ENCODE data around the gene ABCA10. TPM values are rescaled to one million over a fixed set of nuclear protein-coding genes. Genes with fewer than 3 reads are reported as not detected.

The ABCA10 gene
- total and polyA plus RNA-seq, 2 experiments from 2014 or later = not detected

DNA sequence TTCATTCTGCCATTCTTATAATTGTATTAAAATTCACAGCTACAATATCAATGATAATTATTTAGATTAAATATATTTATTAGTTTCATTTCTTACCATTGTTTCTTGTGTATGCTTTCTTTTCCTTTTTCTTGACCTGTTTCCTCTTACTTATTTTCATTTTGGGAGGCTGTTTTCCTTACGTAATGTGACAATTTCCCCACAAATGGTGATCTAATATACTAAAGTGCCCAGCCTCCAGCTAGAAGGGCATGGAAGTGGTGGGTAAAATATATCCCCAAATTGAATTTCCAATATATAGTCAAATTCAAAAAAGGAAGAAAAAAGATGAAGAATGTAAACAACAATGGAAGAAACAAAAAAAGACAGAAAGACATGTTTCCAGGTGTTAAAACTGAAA is 85.5 kb downstream of the ABCA10 start (continued):
- TF ChIP-seq, protein P1, sequence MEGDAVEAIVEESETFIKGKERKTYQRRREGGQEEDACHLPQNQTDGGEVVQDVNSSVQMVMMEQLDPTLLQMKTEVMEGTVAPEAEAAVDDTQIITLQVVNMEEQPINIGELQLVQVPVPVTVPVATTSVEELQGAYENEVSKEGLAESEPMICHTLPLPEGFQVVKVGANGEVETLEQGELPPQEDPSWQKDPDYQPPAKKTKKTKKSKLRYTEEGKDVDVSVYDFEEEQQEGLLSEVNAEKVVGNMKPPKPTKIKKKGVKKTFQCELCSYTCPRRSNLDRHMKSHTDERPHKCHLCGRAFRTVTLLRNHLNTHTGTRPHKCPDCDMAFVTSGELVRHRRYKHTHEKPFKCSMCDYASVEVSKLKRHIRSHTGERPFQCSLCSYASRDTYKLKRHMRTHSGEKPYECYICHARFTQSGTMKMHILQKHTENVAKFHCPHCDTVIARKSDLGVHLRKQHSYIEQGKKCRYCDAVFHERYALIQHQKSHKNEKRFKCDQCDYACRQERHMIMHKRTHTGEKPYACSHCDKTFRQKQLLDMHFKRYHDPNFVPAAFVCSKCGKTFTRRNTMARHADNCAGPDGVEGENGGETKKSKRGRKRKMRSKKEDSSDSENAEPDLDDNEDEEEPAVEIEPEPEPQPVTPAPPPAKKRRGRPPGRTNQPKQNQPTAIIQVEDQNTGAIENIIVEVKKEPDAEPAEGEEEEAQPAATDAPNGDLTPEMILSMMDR (conservative IDR thresholded peaks at IDR 0.05; ENCODE audit: low read depth in 2 of 2) = no peak

DNA sequence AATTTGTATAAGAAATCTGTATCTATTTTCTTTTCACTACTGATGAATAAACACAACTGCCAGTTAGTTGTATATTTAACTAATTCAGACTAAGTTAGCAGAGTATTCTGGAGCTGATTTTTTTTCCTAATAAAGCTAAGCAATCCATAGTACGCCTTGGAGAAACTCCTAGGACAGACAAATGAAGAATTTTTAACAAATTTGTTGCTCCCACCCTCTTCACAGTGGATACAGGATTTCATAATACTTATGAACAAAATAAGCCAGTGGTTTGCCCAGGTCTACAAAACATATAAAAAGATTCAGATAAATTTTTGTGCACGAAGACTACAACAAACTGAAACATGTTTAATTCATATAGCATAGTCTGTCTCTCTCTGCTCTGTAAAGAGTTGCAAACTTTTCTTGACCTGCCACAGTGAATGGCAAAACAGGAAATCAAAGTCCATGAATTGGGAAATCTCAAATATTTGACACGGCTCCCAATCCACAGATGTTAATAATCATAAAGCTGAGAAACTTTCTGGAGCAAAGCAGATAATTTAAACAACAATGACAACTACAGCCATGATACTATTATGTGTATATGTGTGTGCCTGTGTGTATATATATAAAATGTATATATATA is 86.3 kb downstream of the ABCA10 start:
- H3K9me3 Mint-ChIP-seq = no peaks in the 10 kb centered on the region
- no peaks in the 10 kb centered on the region for H3K79me2 ChIP-seq (replicated peaks; ENCODE audit: insufficient read depth)
- H3K4me3 Mint-ChIP-seq = no peak overlapping the region
- no peaks in the 10 kb centered on the region for H3K27me3 ChIP-seq (ENCODE audit: insufficient read depth)
- no peaks in the 10 kb centered on the region for H3K36me3 ChIP-seq (ENCODE audit: insufficient read depth)
- no peaks in the 10 kb centered on the region for H3K27me3 Mint-ChIP-seq (ENCODE audit: insufficient read depth, low read depth, poor library complexity)
- ATAC-seq (no peak), DNase-seq (ENCODE audit: low spot score) (no peak)
- H3K27ac ChIP-seq (ENCODE audit: low read depth) = no peak overlapping the region
- no peak overlapping the region for H3K4me3 ChIP-seq
- no peaks in the 10 kb centered on the region for H3K4me1 ChIP-seq (ENCODE audit: insufficient read depth)
- no peaks in the 10 kb centered on the region for H4K20me1 ChIP-seq (replicated peaks; ENCODE audit: insufficient read depth)
- peak overlapping the region; percentile 34; the same call in 1 of the 2 replicates for H2AFZ ChIP-seq
- H3K9me2 ChIP-seq (ENCODE audit: insufficient read depth) = peaks cover 5% of the 10 kb centered on the region; the same call in 1 of the 2 replicates
- no peak overlapping the region for H3K27ac Mint-ChIP-seq
- H3K4me1 Mint-ChIP-seq = no peaks in the 10 kb centered on the region; the same call in 2 of the 3 replicates
- no peaks in the 10 kb centered on the region for H3F3A ChIP-seq (replicated peaks; ENCODE audit: low read depth)
- no peaks in the 10 kb centered on the region for H3K36me3 Mint-ChIP-seq (ENCODE audit: low read depth)
- H3K4me2 ChIP-seq = no peak overlapping the region
- TF ChIP-seq, protein P2, sequence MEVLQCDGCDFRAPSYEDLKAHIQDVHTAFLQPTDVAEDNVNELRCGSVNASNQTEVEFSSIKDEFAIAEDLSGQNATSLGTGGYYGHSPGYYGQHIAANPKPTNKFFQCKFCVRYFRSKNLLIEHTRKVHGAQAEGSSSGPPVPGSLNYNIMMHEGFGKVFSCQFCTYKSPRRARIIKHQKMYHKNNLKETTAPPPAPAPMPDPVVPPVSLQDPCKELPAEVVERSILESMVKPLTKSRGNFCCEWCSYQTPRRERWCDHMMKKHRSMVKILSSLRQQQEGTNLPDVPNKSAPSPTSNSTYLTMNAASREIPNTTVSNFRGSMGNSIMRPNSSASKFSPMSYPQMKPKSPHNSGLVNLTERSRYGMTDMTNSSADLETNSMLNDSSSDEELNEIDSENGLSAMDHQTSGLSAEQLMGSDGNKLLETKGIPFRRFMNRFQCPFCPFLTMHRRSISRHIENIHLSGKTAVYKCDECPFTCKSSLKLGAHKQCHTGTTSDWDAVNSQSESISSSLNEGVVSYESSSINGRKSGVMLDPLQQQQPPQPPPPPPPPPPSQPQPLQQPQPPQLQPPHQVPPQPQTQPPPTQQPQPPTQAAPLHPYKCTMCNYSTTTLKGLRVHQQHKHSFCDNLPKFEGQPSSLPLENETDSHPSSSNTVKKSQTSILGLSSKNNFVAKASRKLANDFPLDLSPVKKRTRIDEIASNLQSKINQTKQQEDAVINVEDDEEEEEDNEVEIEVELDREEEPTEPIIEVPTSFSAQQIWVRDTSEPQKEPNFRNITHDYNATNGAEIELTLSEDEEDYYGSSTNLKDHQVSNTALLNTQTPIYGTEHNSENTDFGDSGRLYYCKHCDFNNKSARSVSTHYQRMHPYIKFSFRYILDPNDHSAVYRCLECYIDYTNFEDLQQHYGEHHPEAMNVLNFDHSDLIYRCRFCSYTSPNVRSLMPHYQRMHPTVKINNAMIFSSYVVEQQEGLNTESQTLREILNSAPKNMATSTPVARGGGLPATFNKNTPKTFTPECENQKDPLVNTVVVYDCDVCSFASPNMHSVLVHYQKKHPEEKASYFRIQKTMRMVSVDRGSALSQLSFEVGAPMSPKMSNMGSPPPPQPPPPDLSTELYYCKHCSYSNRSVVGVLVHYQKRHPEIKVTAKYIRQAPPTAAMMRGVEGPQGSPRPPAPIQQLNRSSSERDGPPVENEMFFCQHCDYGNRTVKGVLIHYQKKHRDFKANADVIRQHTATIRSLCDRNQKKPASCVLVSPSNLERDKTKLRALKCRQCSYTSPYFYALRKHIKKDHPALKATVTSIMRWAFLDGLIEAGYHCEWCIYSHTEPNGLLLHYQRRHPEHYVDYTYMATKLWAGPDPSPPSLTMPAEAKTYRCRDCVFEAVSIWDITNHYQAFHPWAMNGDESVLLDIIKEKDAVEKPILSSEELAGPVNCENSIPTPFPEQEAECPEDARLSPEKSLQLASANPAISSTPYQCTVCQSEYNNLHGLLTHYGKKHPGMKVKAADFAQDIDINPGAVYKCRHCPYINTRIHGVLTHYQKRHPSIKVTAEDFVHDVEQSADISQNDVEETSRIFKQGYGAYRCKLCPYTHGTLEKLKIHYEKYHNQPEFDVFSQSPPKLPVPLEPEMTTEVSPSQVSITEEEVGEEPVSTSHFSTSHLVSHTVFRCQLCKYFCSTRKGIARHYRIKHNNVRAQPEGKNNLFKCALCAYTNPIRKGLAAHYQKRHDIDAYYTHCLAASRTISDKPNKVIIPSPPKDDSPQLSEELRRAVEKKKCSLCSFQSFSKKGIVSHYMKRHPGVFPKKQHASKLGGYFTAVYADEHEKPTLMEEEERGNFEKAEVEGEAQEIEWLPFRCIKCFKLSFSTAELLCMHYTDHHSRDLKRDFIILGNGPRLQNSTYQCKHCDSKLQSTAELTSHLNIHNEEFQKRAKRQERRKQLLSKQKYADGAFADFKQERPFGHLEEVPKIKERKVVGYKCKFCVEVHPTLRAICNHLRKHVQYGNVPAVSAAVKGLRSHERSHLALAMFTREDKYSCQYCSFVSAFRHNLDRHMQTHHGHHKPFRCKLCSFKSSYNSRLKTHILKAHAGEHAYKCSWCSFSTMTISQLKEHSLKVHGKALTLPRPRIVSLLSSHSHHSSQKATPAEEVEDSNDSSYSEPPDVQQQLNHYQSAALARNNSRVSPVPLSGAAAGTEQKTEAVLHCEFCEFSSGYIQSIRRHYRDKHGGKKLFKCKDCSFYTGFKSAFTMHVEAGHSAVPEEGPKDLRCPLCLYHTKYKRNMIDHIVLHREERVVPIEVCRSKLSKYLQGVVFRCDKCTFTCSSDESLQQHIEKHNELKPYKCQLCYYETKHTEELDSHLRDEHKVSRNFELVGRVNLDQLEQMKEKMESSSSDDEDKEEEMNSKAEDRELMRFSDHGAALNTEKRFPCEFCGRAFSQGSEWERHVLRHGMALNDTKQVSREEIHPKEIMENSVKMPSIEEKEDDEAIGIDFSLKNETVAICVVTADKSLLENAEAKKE (CRISPR knock-in tag; IDR thresholded peaks at IDR 0.05) = no peak
- TF ChIP-seq NANOG (IDR thresholded peaks at IDR 0.05; ENCODE audit: borderline replicate concordance) (no peak), ZNF114 (CRISPR knock-in tag; IDR thresholded peaks at IDR 0.05) (no peak), EZH2 (IDR thresholded peaks at IDR 0.05; ENCODE audit: low read depth, unreplicated experiment) (no peak), ZNF331 (CRISPR knock-in tag; IDR thresholded peaks at IDR 0.05; ENCODE audit: low read depth) (no peak), CREB1 (CRISPR knock-in tag; IDR thresholded peaks at IDR 0.05; ENCODE audit: low read depth) (no peak)
- TF ChIP-seq, protein P1 (conservative IDR thresholded peaks at IDR 0.05; ENCODE audit: low read depth in 2 of 2) = no peak
- TF ChIP-seq, protein P3, sequence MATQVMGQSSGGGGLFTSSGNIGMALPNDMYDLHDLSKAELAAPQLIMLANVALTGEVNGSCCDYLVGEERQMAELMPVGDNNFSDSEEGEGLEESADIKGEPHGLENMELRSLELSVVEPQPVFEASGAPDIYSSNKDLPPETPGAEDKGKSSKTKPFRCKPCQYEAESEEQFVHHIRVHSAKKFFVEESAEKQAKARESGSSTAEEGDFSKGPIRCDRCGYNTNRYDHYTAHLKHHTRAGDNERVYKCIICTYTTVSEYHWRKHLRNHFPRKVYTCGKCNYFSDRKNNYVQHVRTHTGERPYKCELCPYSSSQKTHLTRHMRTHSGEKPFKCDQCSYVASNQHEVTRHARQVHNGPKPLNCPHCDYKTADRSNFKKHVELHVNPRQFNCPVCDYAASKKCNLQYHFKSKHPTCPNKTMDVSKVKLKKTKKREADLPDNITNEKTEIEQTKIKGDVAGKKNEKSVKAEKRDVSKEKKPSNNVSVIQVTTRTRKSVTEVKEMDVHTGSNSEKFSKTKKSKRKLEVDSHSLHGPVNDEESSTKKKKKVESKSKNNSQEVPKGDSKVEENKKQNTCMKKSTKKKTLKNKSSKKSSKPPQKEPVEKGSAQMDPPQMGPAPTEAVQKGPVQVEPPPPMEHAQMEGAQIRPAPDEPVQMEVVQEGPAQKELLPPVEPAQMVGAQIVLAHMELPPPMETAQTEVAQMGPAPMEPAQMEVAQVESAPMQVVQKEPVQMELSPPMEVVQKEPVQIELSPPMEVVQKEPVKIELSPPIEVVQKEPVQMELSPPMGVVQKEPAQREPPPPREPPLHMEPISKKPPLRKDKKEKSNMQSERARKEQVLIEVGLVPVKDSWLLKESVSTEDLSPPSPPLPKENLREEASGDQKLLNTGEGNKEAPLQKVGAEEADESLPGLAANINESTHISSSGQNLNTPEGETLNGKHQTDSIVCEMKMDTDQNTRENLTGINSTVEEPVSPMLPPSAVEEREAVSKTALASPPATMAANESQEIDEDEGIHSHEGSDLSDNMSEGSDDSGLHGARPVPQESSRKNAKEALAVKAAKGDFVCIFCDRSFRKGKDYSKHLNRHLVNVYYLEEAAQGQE (IDR thresholded peaks at IDR 0.05; ENCODE audit: unreplicated experiment) = no peak
- TF ChIP-seq, protein P4, sequence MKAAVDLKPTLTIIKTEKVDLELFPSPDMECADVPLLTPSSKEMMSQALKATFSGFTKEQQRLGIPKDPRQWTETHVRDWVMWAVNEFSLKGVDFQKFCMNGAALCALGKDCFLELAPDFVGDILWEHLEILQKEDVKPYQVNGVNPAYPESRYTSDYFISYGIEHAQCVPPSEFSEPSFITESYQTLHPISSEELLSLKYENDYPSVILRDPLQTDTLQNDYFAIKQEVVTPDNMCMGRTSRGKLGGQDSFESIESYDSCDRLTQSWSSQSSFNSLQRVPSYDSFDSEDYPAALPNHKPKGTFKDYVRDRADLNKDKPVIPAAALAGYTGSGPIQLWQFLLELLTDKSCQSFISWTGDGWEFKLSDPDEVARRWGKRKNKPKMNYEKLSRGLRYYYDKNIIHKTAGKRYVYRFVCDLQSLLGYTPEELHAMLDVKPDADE (IDR thresholded peaks at IDR 0.05) = no peak
